ENCODE results near the gene ALPL.

The ALPL gene

GRCh38 chr1:21530368-21531016 is 21.3 kb downstream of the ALPL start:
- DNase-seq (ENCODE audit: low read depth, low spot score), result peak; percentile 36

- DNase-seq (ENCODE audit: low read depth, low spot score), result no peak
These were observed 22.0 kb downstream of the ALPL start for GRCh38 chr1:21531241-21531640.

GRCh38 chr1:21532496-21532895 is 23.3 kb downstream of the ALPL start:
- no peak for DNase-seq (ENCODE audit: low read depth, low spot score)

GRCh38 chr1:21532992-21533534 is 23.8 kb downstream of the ALPL start:
- DNase-seq (ENCODE audit: low read depth, low spot score), result no peak

- DNase-seq (ENCODE audit: low read depth, low spot score), result no peak
These were observed 24.9 kb downstream of the ALPL start for GRCh38 chr1:21534146-21534545.

GRCh38 chr1:21534674-21535378 is 25.6 kb downstream of the ALPL start:
- DNase-seq (ENCODE audit: low read depth, low spot score), result peak; percentile 83

GRCh38 chr1:21536218-21536617 is 27.0 kb downstream of the ALPL start:
- no peak for DNase-seq (ENCODE audit: low read depth, low spot score)

GRCh38 chr1:21537511-21537931 is 28.3 kb downstream of the ALPL start:
- DNase-seq (ENCODE audit: low read depth, low spot score), result no peak

- no peak for DNase-seq (ENCODE audit: low read depth, low spot score)
These were observed 28.9 kb downstream of the ALPL start for GRCh38 chr1:21537932-21538630.

- DNase-seq (ENCODE audit: low read depth, low spot score), result peak; percentile 51
These were observed 30.7 kb downstream of the ALPL start for GRCh38 chr1:21539933-21540332.

GRCh38 chr1:21541329-21541728 is 32.1 kb downstream of the ALPL start:
- no peak for DNase-seq (ENCODE audit: low read depth, low spot score)

- DNase-seq (ENCODE audit: low read depth, low spot score), result peak; percentile 88
These were observed 32.6 kb downstream of the ALPL start for GRCh38 chr1:21541835-21542234.

GRCh38 chr1:21543598-21543997 is 34.4 kb downstream of the ALPL start:
- no peak for DNase-seq (ENCODE audit: low read depth, low spot score)

GRCh38 chr1:21544095-21544494 is 34.9 kb downstream of the ALPL start:
- DNase-seq (ENCODE audit: low read depth, low spot score), result no peak

GRCh38 chr1:21546122-21546825 is 37.1 kb downstream of the ALPL start:
- DNase-seq (ENCODE audit: low read depth, low spot score), result no peak

- no peak for DNase-seq (ENCODE audit: low read depth, low spot score)
These were observed 38.7 kb downstream of the ALPL start for GRCh38 chr1:21547876-21548275.

- DNase-seq (ENCODE audit: low read depth, low spot score), result no peak
These were observed 40.9 kb downstream of the ALPL start for GRCh38 chr1:21550097-21550496.

GRCh38 chr1:21550866-21551475 is 41.7 kb downstream of the ALPL start:
- DNase-seq (ENCODE audit: low read depth, low spot score), result no peak

GRCh38 chr1:21552715-21553114 is 43.5 kb downstream of the ALPL start:
- DNase-seq (ENCODE audit: low read depth, low spot score), result peak; percentile 92

- peak; percentile 44 for DNase-seq (ENCODE audit: low read depth, low spot score)
These were observed 44.1 kb downstream of the ALPL start for GRCh38 chr1:21553116-21553926.
